Ishikawa (cell line): ENCODE data around the gene GBP2.

Source experiments
- CREB1 ChIP-seq: IDR thresholded peaks from 2 replicates; pipeline ENCODE4 v1.6.1; 2012; ENCODE audit warnings: low read depth
- EP300 ChIP-seq: IDR thresholded peaks from 2 replicates; pipeline ENCODE4 v1.6.1; 2012; ENCODE audit warnings: borderline replicate concordance
- FOXM1 ChIP-seq: IDR thresholded peaks from 2 replicates; pipeline ENCODE4 v1.6.1; 2012; ENCODE audit warnings: low read depth, borderline replicate concordance
- TF ChIP-seq, protein P1 (sequence below): IDR thresholded peaks from 2 replicates; pipeline ENCODE4 v1.6.1; 2012; ENCODE audit warnings: low read depth, mild to moderate bottlenecking

DNA sequence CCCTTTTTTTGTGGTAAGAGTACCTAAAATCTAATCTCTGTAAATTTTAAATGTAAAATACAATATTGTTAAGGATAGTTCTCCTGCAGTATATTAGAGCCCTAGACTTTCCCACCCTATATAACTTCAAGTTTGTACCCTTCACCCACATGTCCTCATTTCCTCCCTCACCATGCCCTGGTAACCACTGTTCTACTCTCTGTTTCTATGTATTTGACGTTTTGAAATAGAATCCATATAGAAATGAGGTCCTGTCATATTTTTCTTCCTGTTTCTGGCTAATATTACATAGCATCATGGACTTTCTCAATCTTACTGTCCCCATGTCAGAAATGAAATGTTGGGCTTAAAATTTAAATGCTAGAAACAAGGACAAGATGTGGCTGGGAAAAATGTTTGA is 25.1 kb upstream of the GBP2 start:
- TF ChIP-seq CREB1, result no peak
- no peak for TF ChIP-seq EP300
- TF ChIP-seq, protein P1, sequence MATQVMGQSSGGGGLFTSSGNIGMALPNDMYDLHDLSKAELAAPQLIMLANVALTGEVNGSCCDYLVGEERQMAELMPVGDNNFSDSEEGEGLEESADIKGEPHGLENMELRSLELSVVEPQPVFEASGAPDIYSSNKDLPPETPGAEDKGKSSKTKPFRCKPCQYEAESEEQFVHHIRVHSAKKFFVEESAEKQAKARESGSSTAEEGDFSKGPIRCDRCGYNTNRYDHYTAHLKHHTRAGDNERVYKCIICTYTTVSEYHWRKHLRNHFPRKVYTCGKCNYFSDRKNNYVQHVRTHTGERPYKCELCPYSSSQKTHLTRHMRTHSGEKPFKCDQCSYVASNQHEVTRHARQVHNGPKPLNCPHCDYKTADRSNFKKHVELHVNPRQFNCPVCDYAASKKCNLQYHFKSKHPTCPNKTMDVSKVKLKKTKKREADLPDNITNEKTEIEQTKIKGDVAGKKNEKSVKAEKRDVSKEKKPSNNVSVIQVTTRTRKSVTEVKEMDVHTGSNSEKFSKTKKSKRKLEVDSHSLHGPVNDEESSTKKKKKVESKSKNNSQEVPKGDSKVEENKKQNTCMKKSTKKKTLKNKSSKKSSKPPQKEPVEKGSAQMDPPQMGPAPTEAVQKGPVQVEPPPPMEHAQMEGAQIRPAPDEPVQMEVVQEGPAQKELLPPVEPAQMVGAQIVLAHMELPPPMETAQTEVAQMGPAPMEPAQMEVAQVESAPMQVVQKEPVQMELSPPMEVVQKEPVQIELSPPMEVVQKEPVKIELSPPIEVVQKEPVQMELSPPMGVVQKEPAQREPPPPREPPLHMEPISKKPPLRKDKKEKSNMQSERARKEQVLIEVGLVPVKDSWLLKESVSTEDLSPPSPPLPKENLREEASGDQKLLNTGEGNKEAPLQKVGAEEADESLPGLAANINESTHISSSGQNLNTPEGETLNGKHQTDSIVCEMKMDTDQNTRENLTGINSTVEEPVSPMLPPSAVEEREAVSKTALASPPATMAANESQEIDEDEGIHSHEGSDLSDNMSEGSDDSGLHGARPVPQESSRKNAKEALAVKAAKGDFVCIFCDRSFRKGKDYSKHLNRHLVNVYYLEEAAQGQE, result no peak
- TF ChIP-seq FOXM1, result no peak
